AG09309 (cell line): ENCODE results near the gene PCDHGB6.
A peak's percentile ranks its signal among the peaks of the same experiment; 100 is the strongest.
"Not testable (repeated sequence)": the region's sequence is repeated elsewhere in the genome, so short reads cannot be mapped to it uniquely, and the experiment has no call there.

ENCODE experiments used
- DNase-seq: peaks from one replicate; pipeline ENCODE4 v3.0.0-alpha.2; 2010; ENCODE audit warnings: low read depth
- H3K4me3 ChIP-seq: 2 replicates; pipeline ENCODE4 v1.5.1; 2011; ENCODE audit warnings: mild to moderate bottlenecking, low read depth, low read length, moderate library complexity; ENCODE audit not compliant: control insufficient read depth
- CTCF ChIP-seq: IDR thresholded peaks from 2 replicates; pipeline ENCODE4 v1.5.1; 2011; ENCODE audit warnings: mild to moderate bottlenecking, low read depth, low read length, inconsistent platforms; ENCODE audit not compliant: insufficient read depth, control insufficient read depth; ENCODE audit errors: missing control alignments

PCDHGB6 gene

GRCh38 chr5:141413540-141414069 lies 5.8 kb downstream of the PCDHGB6 start:
- TF ChIP-seq CTCF, result no peak
- no peak for DNase-seq
- H3K4me3 ChIP-seq, result peak overlapping the region; percentile 25

- DNase-seq, H3K4me3 ChIP-seq: not testable (repeated sequence)
Observed at GRCh38 chr5:141414548-141415274, 6.9 kb downstream of the PCDHGB6 start.

- DNase-seq, result not testable (repeated sequence)
Observed at GRCh38 chr5:141415275-141415618, 7.4 kb downstream of the PCDHGB6 start.

GRCh38 chr5:141417494-141418172 lies 9.8 kb downstream of the PCDHGB6 start, which contains the start of gene PCDHGB7:
PCDHGB7 (plus strand) TSS chr5:141417677; CDS start chr5:141417860, 183 bp downstream.
- peak within 1 kb of the TSS; percentile 46 for H3K4me3 ChIP-seq
- DNase-seq, result not testable (repeated sequence)

More at GRCh38 chr5:141415275-141415618, 7.4 kb downstream of the PCDHGB6 start:
- not testable (repeated sequence) for H3K4me3 ChIP-seq

GRCh38 chr5:141419074-141419880 lies 11.5 kb downstream of the PCDHGB6 start:
- no peak for DNase-seq
- H3K4me3 ChIP-seq, result no peak overlapping the region
- no peak for TF ChIP-seq CTCF

More at GRCh38 chr5:141417494-141418172, 9.8 kb downstream of the PCDHGB6 start, which contains the start of gene PCDHGB7:
- TF ChIP-seq CTCF, result peak; percentile 76

- H3K4me3 ChIP-seq, result peak within 1 kb of the TSS; percentile 20
- peak; percentile 52 for TF ChIP-seq CTCF
- no peak for DNase-seq
Observed at GRCh38 chr5:141420855-141421488, 13.2 kb downstream of the PCDHGB6 start, which contains the start of gene PCDHGA11. PCDHGA11 (plus strand) TSS chr5:141421051; CDS start chr5:141421228, 177 bp downstream.

GRCh38 chr5:141421489-141421855 lies 13.7 kb downstream of the PCDHGB6 start:
- peak overlapping the region; percentile 20; the same call in 1 of the 2 replicates for H3K4me3 ChIP-seq
- no peak for TF ChIP-seq CTCF

More at GRCh38 chr5:141421489-141421855, 13.7 kb downstream of the PCDHGB6 start:
- no peak for DNase-seq
